ENCODE results near the gene OASL.

OASL gene

GRCh38 chr12:121085069-121085468 is 46.0 kb upstream of the OASL start (continued):
- TF ChIP-seq ZSCAN30 (tag by site-specific recombination; IDR thresholded peaks at IDR 0.05) (no peak), ZSCAN23 (tag by site-specific recombination; IDR thresholded peaks at IDR 0.05) (no peak)

- ChIA-PET POLR2A (no interaction called here), CTCF (interaction anchor here (0.7 to 1.2 kb wide), 2 partner anchors 33 to 358 kb away, joined by 3 to 4 read pairs; no protein-coding TSS in a partner anchor)
- no peaks in the 10 kb centered on the region for H3K4me1 ChIP-seq (ENCODE audit: control insufficient read depth, insufficient read depth, low read length)
- H3K27ac ChIP-seq (ENCODE audit: extremely low read depth, low read depth, low read length) = no peak overlapping the region
- no peaks in the 10 kb centered on the region for H3K9me3 ChIP-seq (ENCODE audit: control insufficient read depth, insufficient read depth, low read depth, low read length)
- H3K4me3 ChIP-seq (ENCODE audit: low read depth, low read length) = no peak overlapping the region
- TF ChIP-seq PRDM6 (tag by site-specific recombination; IDR thresholded peaks at IDR 0.05) (no peak), ZNF791 (tag by site-specific recombination; IDR thresholded peaks at IDR 0.05) (no peak)
- H3K36me3 ChIP-seq (ENCODE audit: control insufficient read depth in 2 of 2, insufficient read depth in 1 of 2, low read length in 2 of 2) = no peaks in the 10 kb centered on the region
These were observed 45.2 kb upstream of the OASL start for GRCh38 chr12:121084229-121084628.

- CTCF ChIA-PET = interaction anchor here (0.6 to 4.7 kb wide), 5 partner anchors 15 to 159 kb away, joined by 3 to 25 read pairs (median 3); no protein-coding TSS in a partner anchor
- POLR2A ChIA-PET = no interaction called here
- TF ChIP-seq BCL11B (tag by site-specific recombination; IDR thresholded peaks at IDR 0.05; ENCODE audit: low read depth) = no peak
- no peak for TF ChIP-seq ZNF704 (tag by site-specific recombination; IDR thresholded peaks at IDR 0.05)
- TF ChIP-seq ZNF621 (tag by site-specific recombination; IDR thresholded peaks at IDR 0.05) = no peak
- no peak for TF ChIP-seq PBX3 (CRISPR knock-in tag; IDR thresholded peaks at IDR 0.05)
- TF ChIP-seq ZFP69B (tag by site-specific recombination; IDR thresholded peaks at IDR 0.05) = no peak
- TF ChIP-seq SALL2 (tag by site-specific recombination; IDR thresholded peaks at IDR 0.05; ENCODE audit: borderline replicate concordance) = no peak
- no peak for TF ChIP-seq OSR2 (tag by site-specific recombination; IDR thresholded peaks at IDR 0.05)
- no peak for TF ChIP-seq ZSCAN16 (tag by site-specific recombination; IDR thresholded peaks at IDR 0.05)
- no peak for TF ChIP-seq PRDM1 (tag by site-specific recombination; IDR thresholded peaks at IDR 0.05)
- TF ChIP-seq ZNF791 (tag by site-specific recombination; IDR thresholded peaks at IDR 0.05) = no peak
- no peak for TF ChIP-seq ZBTB8A (tag by site-specific recombination; IDR thresholded peaks at IDR 0.05)
- no peak for TF ChIP-seq SCRT2 (tag by site-specific recombination; IDR thresholded peaks at IDR 0.05)
- TF ChIP-seq PRDM4 (tag by site-specific recombination; IDR thresholded peaks at IDR 0.05) = no peak
- no peak for TF ChIP-seq ZNF221 (tag by site-specific recombination; IDR thresholded peaks at IDR 0.05; ENCODE audit: borderline replicate concordance)
- TF ChIP-seq GLI2 (tag by site-specific recombination; IDR thresholded peaks at IDR 0.05; ENCODE audit: borderline replicate concordance, low read depth) = no peak
- no peak for TF ChIP-seq ZNF423 (tag by site-specific recombination; IDR thresholded peaks at IDR 0.05)
- Histone ChIP-seq H3K4me3 (ENCODE audit: low read depth, low read length) (no peak overlapping the region), H3K36me3 (ENCODE audit: control insufficient read depth in 2 of 2, insufficient read depth in 1 of 2, low read length in 2 of 2) (no peaks in the 10 kb centered on the region), H3K27ac (ENCODE audit: extremely low read depth, low read depth, low read length) (no peak overlapping the region), H3K9me3 (ENCODE audit: control insufficient read depth, insufficient read depth, low read depth, low read length) (no peaks in the 10 kb centered on the region), H3K4me1 (ENCODE audit: control insufficient read depth, insufficient read depth, low read length) (no peaks in the 10 kb centered on the region)
These were observed 41.9 kb upstream of the OASL start for GRCh38 chr12:121080909-121081308.

All from HEK293 (cell line).